ENCODE data around the gene FXYD6.
A peak's percentile ranks its signal among the peaks of the same experiment; 100 is the strongest.
"Not testable (repeated sequence)": the region's sequence is repeated elsewhere in the genome, so short reads cannot be mapped to it uniquely, and the experiment has no call there.

Gene FXYD6

GRCh38 chr11:117815262-117815803, 61.1 kb downstream of the FXYD6 start:
- DNase-seq: no peak

GRCh38 chr11:117814766-117815261, 61.6 kb downstream of the FXYD6 start:
- DNase-seq: peak; percentile 93

GRCh38 chr11:117814204-117814765, 62.2 kb downstream of the FXYD6 start:
- no peak for DNase-seq

GRCh38 chr11:117810056-117810451, 66.4 kb downstream of the FXYD6 start:
- not testable (repeated sequence) for DNase-seq

- peak; percentile 53 for DNase-seq
Measured at GRCh38 chr11:117809236-117810055, 67.0 kb downstream of the FXYD6 start.

- DNase-seq: no peak
Measured at GRCh38 chr11:117808784-117809183, 67.7 kb downstream of the FXYD6 start.

GRCh38 chr11:117807482-117808327, 68.8 kb downstream of the FXYD6 start:
- peak; percentile 88 for DNase-seq

- DNase-seq: no peak
Measured at GRCh38 chr11:117806846-117807245, 69.6 kb downstream of the FXYD6 start.

- DNase-seq: no peak
Measured at GRCh38 chr11:117805045-117805444, 71.4 kb downstream of the FXYD6 start.

- no peak for DNase-seq
Measured at GRCh38 chr11:117803896-117804295, 72.6 kb downstream of the FXYD6 start.

- no peak for DNase-seq
Measured at GRCh38 chr11:117799634-117800033, 76.8 kb downstream of the FXYD6 start.

- DNase-seq: peak; percentile 52
Measured at GRCh38 chr11:117796872-117797529, 79.5 kb downstream of the FXYD6 start, which contains the start of gene DSCAML1. Gene DSCAML1 (minus strand): TSS chr11:117797216. CDS start chr11:117797079, 137 bp downstream.

GRCh38 chr11:117796456-117796871, 80.0 kb downstream of the FXYD6 start:
- DNase-seq: no peak

GRCh38 chr11:117795638-117796455, 80.6 kb downstream of the FXYD6 start:
- DNase-seq: peak; percentile 79

- DNase-seq: peak; percentile 51
Measured at GRCh38 chr11:117794772-117795629, 81.5 kb downstream of the FXYD6 start.

- DNase-seq: no peak
Measured at GRCh38 chr11:117794135-117794534, 82.3 kb downstream of the FXYD6 start.

- DNase-seq: peak; percentile 52
Measured at GRCh38 chr11:117793583-117793982, 82.9 kb downstream of the FXYD6 start.

GRCh38 chr11:117792992-117793391, 83.5 kb downstream of the FXYD6 start:
- DNase-seq: peak; percentile 59

GRCh38 chr11:117792241-117792640, 84.2 kb downstream of the FXYD6 start:
- peak; percentile 98 for DNase-seq

GRCh38 chr11:117790279-117790678, 86.2 kb downstream of the FXYD6 start:
- DNase-seq: no peak
